PC-9 (cell line): ENCODE data around the gene PRKG1.

ENCODE experiments used
- EZH2 ChIP-seq: fragments of 200-600 bp; sonication (generic); IDR thresholded peaks from 2 replicates; pipeline ENCODE4 v1.8.0; 2017; ENCODE audit warnings: antibody characterized with exemption, low read depth
- TF ChIP-seq, protein P1 (sequence below): fragments of 200-600 bp; sonication (generic); conservative IDR thresholded peaks from 2 replicates; pipeline ENCODE4 v1.6.1; 2017; ENCODE audit warnings: mixed run types, antibody characterized with exemption, mild to moderate bottlenecking, moderate library complexity

GRCh38 chr10:51121861-51122260 lies 47.6 kb downstream of the PRKG1 start:
- TF ChIP-seq, protein P1, sequence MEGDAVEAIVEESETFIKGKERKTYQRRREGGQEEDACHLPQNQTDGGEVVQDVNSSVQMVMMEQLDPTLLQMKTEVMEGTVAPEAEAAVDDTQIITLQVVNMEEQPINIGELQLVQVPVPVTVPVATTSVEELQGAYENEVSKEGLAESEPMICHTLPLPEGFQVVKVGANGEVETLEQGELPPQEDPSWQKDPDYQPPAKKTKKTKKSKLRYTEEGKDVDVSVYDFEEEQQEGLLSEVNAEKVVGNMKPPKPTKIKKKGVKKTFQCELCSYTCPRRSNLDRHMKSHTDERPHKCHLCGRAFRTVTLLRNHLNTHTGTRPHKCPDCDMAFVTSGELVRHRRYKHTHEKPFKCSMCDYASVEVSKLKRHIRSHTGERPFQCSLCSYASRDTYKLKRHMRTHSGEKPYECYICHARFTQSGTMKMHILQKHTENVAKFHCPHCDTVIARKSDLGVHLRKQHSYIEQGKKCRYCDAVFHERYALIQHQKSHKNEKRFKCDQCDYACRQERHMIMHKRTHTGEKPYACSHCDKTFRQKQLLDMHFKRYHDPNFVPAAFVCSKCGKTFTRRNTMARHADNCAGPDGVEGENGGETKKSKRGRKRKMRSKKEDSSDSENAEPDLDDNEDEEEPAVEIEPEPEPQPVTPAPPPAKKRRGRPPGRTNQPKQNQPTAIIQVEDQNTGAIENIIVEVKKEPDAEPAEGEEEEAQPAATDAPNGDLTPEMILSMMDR, result no peak
- TF ChIP-seq EZH2, result no peak
